ENCODE measurements around the gene DCUN1D5. TPM values are rescaled to one million over a fixed set of nuclear protein-coding genes. Genes with fewer than 3 reads are reported as not detected.
A peak's percentile ranks its signal among the peaks of the same experiment; 100 is the strongest.

Gene DCUN1D5
- total and polyA plus RNA-seq, 9 of the 15 experiments (the other 6 are each of a cell fraction or from before 2014, with no cell fraction given), result 38.4 to 242 (median 115) TPM

DNA sequence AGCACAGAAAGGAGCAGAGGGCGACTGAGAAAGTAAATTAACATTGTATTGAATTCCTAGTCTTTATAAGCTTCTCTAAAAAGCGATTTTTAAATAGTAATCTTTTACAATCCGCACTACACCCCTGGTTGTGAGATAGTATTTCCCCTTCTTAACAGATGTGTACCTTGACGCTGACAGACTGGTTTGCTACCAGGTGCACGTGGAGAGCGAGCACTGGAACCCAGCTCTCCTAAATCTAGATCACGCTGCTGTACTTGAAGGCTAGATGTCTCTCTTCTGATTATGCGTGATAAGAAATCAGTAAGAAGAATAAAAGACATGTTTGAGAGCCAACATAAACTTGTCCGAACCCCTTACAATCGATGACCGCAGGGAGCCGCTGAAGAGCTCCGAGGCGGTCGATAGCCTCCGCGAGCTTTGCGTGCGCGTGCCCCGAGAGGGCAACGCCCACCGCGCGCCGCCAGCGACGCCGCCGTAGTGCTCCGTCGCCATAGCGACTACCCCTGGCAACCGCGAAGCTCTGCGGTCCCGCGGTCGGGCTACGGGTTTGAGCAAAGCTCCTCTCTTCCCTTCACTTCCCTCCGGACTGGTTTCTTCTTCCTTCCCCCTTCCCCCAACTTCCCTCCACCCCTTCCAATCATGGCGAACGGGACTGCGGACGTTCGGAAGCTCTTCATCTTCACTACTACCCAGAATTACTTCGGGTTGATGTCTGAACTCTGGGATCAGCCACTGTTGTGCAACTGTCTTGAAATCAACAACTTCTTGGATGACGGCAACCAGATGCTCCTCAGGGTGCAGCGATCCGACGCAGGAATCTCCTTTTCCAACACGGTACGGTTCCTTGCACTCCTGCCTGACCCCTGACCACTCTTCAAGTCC lies 17.2 kb upstream of the DCUN1D5 start, which contains the start of gene DYNC2H1 (continued):
- TF ChIP-seq, protein P1, sequence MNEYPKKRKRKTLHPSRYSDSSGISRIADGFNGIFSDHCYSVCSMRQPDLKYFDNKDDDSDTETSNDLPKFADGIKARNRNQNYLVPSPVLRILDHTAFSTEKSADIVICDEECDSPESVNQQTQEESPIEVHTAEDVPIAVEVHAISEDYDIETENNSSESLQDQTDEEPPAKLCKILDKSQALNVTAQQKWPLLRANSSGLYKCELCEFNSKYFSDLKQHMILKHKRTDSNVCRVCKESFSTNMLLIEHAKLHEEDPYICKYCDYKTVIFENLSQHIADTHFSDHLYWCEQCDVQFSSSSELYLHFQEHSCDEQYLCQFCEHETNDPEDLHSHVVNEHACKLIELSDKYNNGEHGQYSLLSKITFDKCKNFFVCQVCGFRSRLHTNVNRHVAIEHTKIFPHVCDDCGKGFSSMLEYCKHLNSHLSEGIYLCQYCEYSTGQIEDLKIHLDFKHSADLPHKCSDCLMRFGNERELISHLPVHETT (CRISPR knock-in tag; conservative IDR thresholded peaks at IDR 0.05 in 1 of 2, IDR thresholded peaks at IDR 0.05 in 1 of 2), result no peak
- TF ChIP-seq RBM25 (IDR thresholded peaks at IDR 0.05; ENCODE audit: low read depth, low read length, severe bottlenecking), result no peak
- TF ChIP-seq, protein P2, sequence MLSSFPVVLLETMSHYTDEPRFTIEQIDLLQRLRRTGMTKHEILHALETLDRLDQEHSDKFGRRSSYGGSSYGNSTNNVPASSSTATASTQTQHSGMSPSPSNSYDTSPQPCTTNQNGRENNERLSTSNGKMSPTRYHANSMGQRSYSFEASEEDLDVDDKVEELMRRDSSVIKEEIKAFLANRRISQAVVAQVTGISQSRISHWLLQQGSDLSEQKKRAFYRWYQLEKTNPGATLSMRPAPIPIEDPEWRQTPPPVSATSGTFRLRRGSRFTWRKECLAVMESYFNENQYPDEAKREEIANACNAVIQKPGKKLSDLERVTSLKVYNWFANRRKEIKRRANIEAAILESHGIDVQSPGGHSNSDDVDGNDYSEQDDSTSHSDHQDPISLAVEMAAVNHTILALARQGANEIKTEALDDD (IDR thresholded peaks at IDR 0.05), result no peak
- TF ChIP-seq, protein P3, sequence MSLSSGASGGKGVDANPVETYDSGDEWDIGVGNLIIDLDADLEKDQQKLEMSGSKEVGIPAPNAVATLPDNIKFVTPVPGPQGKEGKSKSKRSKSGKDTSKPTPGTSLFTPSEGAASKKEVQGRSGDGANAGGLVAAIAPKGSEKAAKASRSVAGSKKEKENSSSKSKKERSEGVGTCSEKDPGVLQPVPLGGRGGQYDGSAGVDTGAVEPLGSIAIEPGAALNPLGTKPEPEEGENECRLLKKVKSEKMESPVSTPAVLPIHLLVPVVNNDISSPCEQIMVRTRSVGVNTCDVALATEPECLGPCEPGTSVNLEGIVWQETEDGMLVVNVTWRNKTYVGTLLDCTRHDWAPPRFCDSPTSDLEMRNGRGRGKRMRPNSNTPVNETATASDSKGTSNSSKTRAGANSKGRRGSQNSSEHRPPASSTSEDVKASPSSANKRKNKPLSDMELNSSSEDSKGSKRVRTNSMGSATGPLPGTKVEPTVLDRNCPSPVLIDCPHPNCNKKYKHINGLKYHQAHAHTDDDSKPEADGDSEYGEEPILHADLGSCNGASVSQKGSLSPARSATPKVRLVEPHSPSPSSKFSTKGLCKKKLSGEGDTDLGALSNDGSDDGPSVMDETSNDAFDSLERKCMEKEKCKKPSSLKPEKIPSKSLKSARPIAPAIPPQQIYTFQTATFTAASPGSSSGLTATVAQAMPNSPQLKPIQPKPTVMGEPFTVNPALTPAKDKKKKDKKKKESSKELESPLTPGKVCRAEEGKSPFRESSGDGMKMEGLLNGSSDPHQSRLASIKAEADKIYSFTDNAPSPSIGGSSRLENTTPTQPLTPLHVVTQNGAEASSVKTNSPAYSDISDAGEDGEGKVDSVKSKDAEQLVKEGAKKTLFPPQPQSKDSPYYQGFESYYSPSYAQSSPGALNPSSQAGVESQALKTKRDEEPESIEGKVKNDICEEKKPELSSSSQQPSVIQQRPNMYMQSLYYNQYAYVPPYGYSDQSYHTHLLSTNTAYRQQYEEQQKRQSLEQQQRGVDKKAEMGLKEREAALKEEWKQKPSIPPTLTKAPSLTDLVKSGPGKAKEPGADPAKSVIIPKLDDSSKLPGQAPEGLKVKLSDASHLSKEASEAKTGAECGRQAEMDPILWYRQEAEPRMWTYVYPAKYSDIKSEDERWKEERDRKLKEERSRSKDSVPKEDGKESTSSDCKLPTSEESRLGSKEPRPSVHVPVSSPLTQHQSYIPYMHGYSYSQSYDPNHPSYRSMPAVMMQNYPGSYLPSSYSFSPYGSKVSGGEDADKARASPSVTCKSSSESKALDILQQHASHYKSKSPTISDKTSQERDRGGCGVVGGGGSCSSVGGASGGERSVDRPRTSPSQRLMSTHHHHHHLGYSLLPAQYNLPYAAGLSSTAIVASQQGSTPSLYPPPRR (CRISPR knock-in tag; IDR thresholded peaks at IDR 0.05; ENCODE audit: borderline replicate concordance), result no peak
- peak; percentile 79 for TF ChIP-seq RBBP5 (IDR thresholded peaks at IDR 0.05; ENCODE audit: borderline replicate concordance, insufficient read depth, low read length, poor library complexity, severe bottlenecking)
- TF ChIP-seq PHF21A (IDR thresholded peaks at IDR 0.05; ENCODE audit: borderline replicate concordance, low read depth), result no peak
- TF ChIP-seq HIVEP1 (CRISPR knock-in tag; IDR thresholded peaks at IDR 0.05), result no peak
- no peak for TF ChIP-seq GABPA (tag; conservative IDR thresholded peaks at IDR 0.05; ENCODE audit: low read depth)
- TF ChIP-seq U2AF2 (optimal IDR thresholded peaks at IDR 0.05; ENCODE audit: low read depth, low read length), result no peak
- no peak for TF ChIP-seq ZNF224 (CRISPR knock-in tag; IDR thresholded peaks at IDR 0.05)
- TF ChIP-seq, protein P4, sequence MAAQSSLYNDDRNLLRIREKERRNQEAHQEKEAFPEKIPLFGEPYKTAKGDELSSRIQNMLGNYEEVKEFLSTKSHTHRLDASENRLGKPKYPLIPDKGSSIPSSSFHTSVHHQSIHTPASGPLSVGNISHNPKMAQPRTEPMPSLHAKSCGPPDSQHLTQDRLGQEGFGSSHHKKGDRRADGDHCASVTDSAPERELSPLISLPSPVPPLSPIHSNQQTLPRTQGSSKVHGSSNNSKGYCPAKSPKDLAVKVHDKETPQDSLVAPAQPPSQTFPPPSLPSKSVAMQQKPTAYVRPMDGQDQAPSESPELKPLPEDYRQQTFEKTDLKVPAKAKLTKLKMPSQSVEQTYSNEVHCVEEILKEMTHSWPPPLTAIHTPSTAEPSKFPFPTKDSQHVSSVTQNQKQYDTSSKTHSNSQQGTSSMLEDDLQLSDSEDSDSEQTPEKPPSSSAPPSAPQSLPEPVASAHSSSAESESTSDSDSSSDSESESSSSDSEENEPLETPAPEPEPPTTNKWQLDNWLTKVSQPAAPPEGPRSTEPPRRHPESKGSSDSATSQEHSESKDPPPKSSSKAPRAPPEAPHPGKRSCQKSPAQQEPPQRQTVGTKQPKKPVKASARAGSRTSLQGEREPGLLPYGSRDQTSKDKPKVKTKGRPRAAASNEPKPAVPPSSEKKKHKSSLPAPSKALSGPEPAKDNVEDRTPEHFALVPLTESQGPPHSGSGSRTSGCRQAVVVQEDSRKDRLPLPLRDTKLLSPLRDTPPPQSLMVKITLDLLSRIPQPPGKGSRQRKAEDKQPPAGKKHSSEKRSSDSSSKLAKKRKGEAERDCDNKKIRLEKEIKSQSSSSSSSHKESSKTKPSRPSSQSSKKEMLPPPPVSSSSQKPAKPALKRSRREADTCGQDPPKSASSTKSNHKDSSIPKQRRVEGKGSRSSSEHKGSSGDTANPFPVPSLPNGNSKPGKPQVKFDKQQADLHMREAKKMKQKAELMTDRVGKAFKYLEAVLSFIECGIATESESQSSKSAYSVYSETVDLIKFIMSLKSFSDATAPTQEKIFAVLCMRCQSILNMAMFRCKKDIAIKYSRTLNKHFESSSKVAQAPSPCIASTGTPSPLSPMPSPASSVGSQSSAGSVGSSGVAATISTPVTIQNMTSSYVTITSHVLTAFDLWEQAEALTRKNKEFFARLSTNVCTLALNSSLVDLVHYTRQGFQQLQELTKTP (IDR thresholded peaks at IDR 0.05; ENCODE audit: low read depth in 1 of 2, partially characterized antibody in 2 of 2), result no peak
- no peak for TF ChIP-seq ZNF316 (IDR thresholded peaks at IDR 0.05)
- TF ChIP-seq HNRNPLL (IDR thresholded peaks at IDR 0.05; ENCODE audit: low read depth, low read length, poor library complexity, severe bottlenecking), result peak; percentile 85
- peak; percentile 99 for TF ChIP-seq RBM22 (IDR thresholded peaks at IDR 0.05; ENCODE audit: low read depth, low read length, poor library complexity, severe bottlenecking)
